Measurements from ENCODE around the gene HEATR1. TPM values are rescaled to one million over a fixed set of nuclear protein-coding genes. Genes with fewer than 3 reads are reported as not detected.
"Not testable (repeated sequence)": the region's sequence is repeated elsewhere in the genome, so short reads cannot be mapped to it uniquely, and the experiment has no call there.

Gene HEATR1
- total RNA-seq, 1 donor from 2014 or later, result 19.8 TPM

- DNase-seq (ENCODE audit: low read depth in 2 of 2), result no peak
These were observed 14.8 kb downstream of the HEATR1 start for GRCh38 chr1:236589531-236589930.

GRCh38 chr1:236581528-236581927, 22.8 kb downstream of the HEATR1 start:
- no peak for DNase-seq (ENCODE audit: low read depth in 2 of 2)

GRCh38 chr1:236580404-236580803, 23.9 kb downstream of the HEATR1 start:
- DNase-seq (ENCODE audit: low read depth in 2 of 2), result not testable (repeated sequence)

- DNase-seq (ENCODE audit: low read depth in 2 of 2), result no peak
These were observed 25.7 kb downstream of the HEATR1 start for GRCh38 chr1:236578661-236579060.

GRCh38 chr1:236577041-236577440, 27.3 kb downstream of the HEATR1 start:
- DNase-seq (ENCODE audit: low read depth in 2 of 2), result not testable (repeated sequence)

- no peak for DNase-seq (ENCODE audit: low read depth in 2 of 2)
These were observed 28.3 kb downstream of the HEATR1 start for GRCh38 chr1:236576004-236576403.

- DNase-seq (ENCODE audit: low read depth in 2 of 2), result no peak
These were observed 28.8 kb downstream of the HEATR1 start for GRCh38 chr1:236575523-236575922.

GRCh38 chr1:236568285-236568894, 35.9 kb downstream of the HEATR1 start:
- DNase-seq (ENCODE audit: low read depth in 2 of 2), result no peak

- no peak for DNase-seq (ENCODE audit: low read depth in 2 of 2)
These were observed 38.8 kb downstream of the HEATR1 start for GRCh38 chr1:236565530-236565929.

- no peak for DNase-seq (ENCODE audit: low read depth in 2 of 2)
These were observed 42.3 kb downstream of the HEATR1 start for GRCh38 chr1:236561976-236562375.

GRCh38 chr1:236560213-236560771, 44.0 kb downstream of the HEATR1 start:
- DNase-seq (ENCODE audit: low read depth in 2 of 2), result no peak

GRCh38 chr1:236558846-236559245, 45.5 kb downstream of the HEATR1 start:
- DNase-seq (ENCODE audit: low read depth in 2 of 2), result no peak

- DNase-seq (ENCODE audit: low read depth in 2 of 2), result no peak
These were observed 46.2 kb downstream of the HEATR1 start for GRCh38 chr1:236558081-236558480.

GRCh38 chr1:236556606-236557005, 47.7 kb downstream of the HEATR1 start:
- no peak for DNase-seq (ENCODE audit: low read depth in 2 of 2)

GRCh38 chr1:236553370-236553769, 50.9 kb downstream of the HEATR1 start:
- no peak for DNase-seq (ENCODE audit: low read depth in 2 of 2)

- DNase-seq (ENCODE audit: low read depth in 2 of 2), result no peak
These were observed 51.4 kb downstream of the HEATR1 start for GRCh38 chr1:236552901-236553300.

GRCh38 chr1:236552096-236552495, 52.2 kb downstream of the HEATR1 start:
- DNase-seq (ENCODE audit: low read depth in 2 of 2), result no peak

GRCh38 chr1:236550961-236551851, 53.1 kb downstream of the HEATR1 start:
- DNase-seq (ENCODE audit: low read depth in 2 of 2), result no peak

- no peak for DNase-seq (ENCODE audit: low read depth in 2 of 2)
These were observed 55.9 kb downstream of the HEATR1 start for GRCh38 chr1:236548452-236548851.

- no peak for DNase-seq (ENCODE audit: low read depth in 2 of 2)
These were observed 58.6 kb downstream of the HEATR1 start for GRCh38 chr1:236545621-236546169.

GRCh38 chr1:236543065-236543669, 61.1 kb downstream of the HEATR1 start:
- no peak for DNase-seq (ENCODE audit: low read depth in 2 of 2)

GRCh38 chr1:236541710-236542109, 62.6 kb downstream of the HEATR1 start:
- no peak for DNase-seq (ENCODE audit: low read depth in 2 of 2)
